LNCaP clone FGC (cell line): ENCODE measurements around the gene SLC15A5.

Source experiments
- DNase-seq: peaks from one replicate; pipeline ENCODE4 v3.0.0-alpha.2; 2011; ENCODE audit warnings: low read depth
- H3K4me3 ChIP-seq: 2 replicates; pipeline ENCODE4 v1.5.1; 2011; ENCODE audit warnings: mild to moderate bottlenecking, low read depth, low read length, control low read depth
- TF ChIP-seq, protein P1 (sequence below): IDR thresholded peaks from 2 replicates; pipeline ENCODE4 v1.5.1; 2012; ENCODE audit warnings: mild to moderate bottlenecking; ENCODE audit not compliant: control insufficient read depth, insufficient read depth; ENCODE audit errors: extremely low read depth

The SLC15A5 gene

DNA sequence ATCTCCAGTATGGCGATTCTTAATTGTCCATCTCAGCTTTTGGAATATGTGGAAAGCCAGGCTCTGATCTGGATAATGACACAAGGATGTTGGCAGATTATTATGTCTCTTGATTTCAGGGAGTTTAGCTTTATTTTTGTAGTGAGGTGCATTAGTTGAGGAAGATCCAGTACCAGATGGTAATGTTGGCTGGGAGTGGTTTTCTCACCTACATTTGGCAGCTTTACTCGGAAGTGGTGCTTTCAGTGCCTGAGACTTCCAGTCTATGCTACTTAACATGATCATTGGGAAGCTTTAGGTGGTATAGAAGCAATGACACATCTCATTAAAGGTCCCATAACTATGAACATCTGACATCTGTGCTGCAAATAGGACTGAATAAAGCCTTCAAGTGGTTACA, 7.5 kb downstream of the SLC15A5 start:
- TF ChIP-seq, protein P1, sequence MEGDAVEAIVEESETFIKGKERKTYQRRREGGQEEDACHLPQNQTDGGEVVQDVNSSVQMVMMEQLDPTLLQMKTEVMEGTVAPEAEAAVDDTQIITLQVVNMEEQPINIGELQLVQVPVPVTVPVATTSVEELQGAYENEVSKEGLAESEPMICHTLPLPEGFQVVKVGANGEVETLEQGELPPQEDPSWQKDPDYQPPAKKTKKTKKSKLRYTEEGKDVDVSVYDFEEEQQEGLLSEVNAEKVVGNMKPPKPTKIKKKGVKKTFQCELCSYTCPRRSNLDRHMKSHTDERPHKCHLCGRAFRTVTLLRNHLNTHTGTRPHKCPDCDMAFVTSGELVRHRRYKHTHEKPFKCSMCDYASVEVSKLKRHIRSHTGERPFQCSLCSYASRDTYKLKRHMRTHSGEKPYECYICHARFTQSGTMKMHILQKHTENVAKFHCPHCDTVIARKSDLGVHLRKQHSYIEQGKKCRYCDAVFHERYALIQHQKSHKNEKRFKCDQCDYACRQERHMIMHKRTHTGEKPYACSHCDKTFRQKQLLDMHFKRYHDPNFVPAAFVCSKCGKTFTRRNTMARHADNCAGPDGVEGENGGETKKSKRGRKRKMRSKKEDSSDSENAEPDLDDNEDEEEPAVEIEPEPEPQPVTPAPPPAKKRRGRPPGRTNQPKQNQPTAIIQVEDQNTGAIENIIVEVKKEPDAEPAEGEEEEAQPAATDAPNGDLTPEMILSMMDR, result no peak
- DNase-seq, result no peak
- H3K4me3 ChIP-seq, result no peak overlapping the region

DNA sequence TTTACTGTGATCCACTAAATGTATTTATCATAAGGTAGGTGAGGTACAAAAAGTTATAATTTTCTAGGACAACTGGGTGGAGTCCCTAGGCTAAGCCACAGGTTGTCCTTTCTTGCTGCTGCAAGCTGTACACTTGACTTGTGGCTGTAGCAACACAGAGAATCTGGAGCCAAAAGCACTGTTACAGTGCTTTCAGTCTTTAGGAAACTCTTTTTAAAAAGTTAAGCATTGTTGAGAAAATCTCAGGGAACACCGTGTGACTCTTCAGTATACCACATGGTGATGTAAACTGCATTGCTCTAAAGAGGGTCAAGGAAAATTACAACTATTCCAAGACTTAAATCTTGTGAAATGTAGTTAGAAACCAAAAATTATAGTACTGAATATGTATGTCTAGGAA, 11.4 kb downstream of the SLC15A5 start:
- TF ChIP-seq, protein P1, result no peak
- DNase-seq, result no peak
- H3K4me3 ChIP-seq, result no peak overlapping the region

- no peak for DNase-seq
- TF ChIP-seq, protein P1, result no peak
- no peak overlapping the region for H3K4me3 ChIP-seq
Observed at GRCh38 chr12:16261944-16262475, 15.5 kb downstream of the SLC15A5 start.

DNA sequence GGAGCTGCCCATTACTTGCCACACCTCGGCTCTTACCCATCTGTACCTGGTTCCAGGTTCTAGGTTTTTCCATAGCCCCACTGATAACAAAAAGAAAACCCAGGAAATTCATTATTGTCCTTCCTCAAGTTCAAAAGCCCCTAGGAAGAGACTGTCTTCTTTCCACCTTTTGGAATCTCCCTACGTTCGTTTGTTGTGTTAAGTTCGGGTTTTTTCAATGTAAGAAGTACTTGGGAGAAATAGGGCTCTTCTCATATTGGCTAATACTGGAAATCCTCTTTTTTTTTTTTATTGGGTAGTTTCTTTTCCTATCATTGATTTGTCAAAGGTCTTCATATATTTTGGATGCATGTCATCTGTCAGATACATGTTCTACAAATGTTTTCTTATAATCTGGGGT, 17.3 kb downstream of the SLC15A5 start:
- H3K4me3 ChIP-seq, result no peak overlapping the region
- TF ChIP-seq, protein P1, result no peak
- DNase-seq, result no peak

GRCh38 chr12:16258963-16259362, 18.5 kb downstream of the SLC15A5 start:
- DNase-seq, result no peak

DNA sequence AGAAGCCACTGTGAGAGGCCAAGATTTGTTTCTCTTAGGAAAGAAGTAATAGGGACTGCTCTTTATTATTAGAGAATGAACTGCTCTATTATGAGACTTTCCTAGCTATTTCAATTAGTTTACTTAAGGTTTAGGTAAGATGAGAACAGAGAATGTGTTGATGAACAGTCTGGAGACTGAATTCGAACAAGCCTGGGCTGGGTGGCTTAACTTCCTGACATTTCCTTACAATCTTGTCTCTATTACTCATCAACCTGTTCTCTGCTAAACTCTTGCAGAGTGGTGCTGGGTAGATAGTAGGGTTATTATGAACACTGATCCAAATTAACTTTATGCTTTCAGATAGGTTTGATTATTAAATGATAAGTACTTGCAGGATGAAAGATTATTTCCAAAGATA, 31.2 kb downstream of the SLC15A5 start:
- H3K4me3 ChIP-seq, result no peak overlapping the region
- TF ChIP-seq, protein P1, result no peak
- no peak for DNase-seq

More at GRCh38 chr12:16258963-16259362, 18.5 kb downstream of the SLC15A5 start:
- TF ChIP-seq, protein P1, result no peak
- H3K4me3 ChIP-seq, result no peak overlapping the region

GRCh38 chr12:16245209-16245608, 32.3 kb downstream of the SLC15A5 start:
- TF ChIP-seq, protein P1, result no peak
- H3K4me3 ChIP-seq, result no peak overlapping the region
- no peak for DNase-seq
